GM21737 (cell line): ENCODE measurements around the gene CLEC10A.
"Not testable (repeated sequence)": the region's sequence is repeated elsewhere in the genome, so short reads cannot be mapped to it uniquely, and the experiment has no call there.

Experiments used
- ATAC-seq: cut with Tn5 transposase; IDR thresholded peaks from one replicate; pipeline ENCODE4 v1.9.1; 2021; ENCODE audit warnings: mild to moderate bottlenecking, moderate library complexity; ENCODE audit not compliant: unreplicated experiment

CLEC10A gene

GRCh38 chr17:7078711-7079110 is 1.3 kb downstream of the CLEC10A start:
- no peak for ATAC-seq

GRCh38 chr17:7077911-7078546 is 2.0 kb downstream of the CLEC10A start:
- ATAC-seq, result no peak

- ATAC-seq, result no peak
Observed at GRCh38 chr17:7074931-7075330, 5.1 kb downstream of the CLEC10A start.

GRCh38 chr17:7072406-7072805 is 7.6 kb downstream of the CLEC10A start:
- no peak for ATAC-seq

DNA sequence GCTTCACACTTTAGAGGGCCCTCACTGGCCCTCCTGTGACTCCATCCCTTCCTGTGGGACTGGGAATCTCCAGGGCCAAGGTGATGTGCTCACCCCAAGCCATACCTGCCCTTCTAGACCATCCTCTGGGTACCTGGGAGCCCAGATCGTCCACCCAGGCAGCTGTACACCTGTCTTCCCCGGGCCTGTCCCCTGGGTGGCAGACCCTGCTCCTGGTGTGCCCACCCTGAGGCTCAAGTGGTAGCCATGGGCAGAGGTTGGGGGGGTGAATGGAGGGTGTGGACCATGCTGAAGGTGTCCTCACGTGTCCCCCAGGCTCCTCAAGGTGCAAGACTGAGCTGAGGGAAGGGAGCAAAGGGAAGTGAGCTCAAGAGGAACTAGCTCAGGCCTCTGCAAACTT is 9.3 kb downstream of the CLEC10A start:
- ATAC-seq, result no peak

GRCh38 chr17:7068268-7068667 is 11.8 kb downstream of the CLEC10A start:
- no peak for ATAC-seq

DNA sequence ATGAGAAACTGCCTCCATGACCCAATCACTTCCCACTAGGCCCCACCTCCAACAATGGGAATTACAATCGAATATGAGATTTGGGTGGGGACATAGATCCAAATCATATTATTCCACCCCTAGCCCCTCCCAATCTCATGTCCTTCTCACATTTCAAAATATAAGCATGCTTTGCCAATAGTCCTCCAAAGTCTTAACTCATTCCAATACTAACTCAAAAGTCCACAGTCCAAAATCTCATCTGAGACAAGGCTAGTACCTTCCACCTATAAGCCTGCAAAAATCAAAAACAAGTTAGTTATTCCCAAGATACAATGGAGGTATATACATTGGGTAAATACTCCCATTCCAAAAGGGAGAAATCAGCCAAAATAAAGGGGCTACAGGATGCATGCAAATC is 12.9 kb downstream of the CLEC10A start:
- no peak for ATAC-seq

DNA sequence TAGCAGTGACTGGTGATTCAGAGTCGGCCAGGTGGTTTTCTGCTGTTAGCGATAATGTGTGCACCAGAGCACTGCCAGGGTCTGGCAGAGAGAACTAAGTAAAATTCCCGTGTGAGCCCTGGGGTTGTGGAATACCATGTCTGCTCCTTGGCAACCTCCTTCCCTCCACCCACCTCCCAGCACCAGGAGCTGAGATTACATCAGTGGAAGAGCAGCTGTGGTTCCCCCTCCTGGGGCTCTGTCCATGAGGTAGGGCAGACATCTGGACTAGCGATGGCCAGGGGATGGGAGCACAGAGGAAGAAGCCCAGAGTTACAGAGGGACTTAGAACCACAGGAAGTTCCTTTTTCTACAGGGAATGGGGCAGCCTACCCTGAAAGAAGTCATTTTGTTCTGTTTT is 15.8 kb downstream of the CLEC10A start:
- ATAC-seq, result no peak

- ATAC-seq, result no peak
Observed at GRCh38 chr17:7063518-7064094, 16.4 kb downstream of the CLEC10A start.

GRCh38 chr17:7060165-7060891 is 19.7 kb downstream of the CLEC10A start:
- no peak for ATAC-seq

GRCh38 chr17:7058831-7059447 is 21.1 kb downstream of the CLEC10A start:
- ATAC-seq, result no peak

DNA sequence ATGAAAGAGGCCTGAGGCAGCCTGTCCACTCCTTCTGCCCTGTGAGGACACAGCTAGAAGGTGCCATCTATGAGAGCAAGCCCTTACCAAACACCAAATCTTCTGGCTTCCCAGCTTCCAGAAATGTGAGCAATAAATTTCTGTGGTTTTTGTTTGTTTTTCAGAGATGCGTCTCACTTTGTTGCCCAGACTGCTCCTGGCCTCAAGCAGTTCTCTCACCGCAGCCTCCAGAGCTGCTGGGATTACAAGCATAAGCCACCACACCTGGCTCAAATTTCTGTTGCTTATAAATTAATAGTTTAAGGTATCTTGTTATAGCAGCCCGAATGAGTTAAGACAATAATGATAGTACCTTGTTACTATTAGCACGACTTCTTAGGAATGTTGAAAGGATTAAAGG is 23.7 kb downstream of the CLEC10A start:
- ATAC-seq, result no peak

DNA sequence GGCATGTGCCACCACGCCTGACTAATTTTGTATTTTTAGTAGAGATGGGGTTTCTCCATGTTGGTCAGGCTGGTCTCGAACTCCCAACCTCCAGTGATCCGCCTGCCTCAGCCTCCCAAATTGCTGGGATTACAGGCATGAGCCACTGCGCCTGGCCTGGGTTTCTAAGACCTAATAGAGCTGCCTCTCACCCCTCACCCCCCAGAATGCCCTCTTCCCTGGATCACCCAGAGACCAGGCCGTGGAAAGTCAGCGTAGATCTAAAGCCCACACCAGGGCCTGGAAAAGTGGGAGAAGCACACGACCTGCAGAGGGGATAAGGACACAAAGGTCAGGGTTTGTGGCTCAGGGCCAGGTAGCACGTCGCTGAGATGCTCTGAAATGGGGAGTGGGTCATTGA is 29.5 kb downstream of the CLEC10A start:
- not testable (repeated sequence) for ATAC-seq

DNA sequence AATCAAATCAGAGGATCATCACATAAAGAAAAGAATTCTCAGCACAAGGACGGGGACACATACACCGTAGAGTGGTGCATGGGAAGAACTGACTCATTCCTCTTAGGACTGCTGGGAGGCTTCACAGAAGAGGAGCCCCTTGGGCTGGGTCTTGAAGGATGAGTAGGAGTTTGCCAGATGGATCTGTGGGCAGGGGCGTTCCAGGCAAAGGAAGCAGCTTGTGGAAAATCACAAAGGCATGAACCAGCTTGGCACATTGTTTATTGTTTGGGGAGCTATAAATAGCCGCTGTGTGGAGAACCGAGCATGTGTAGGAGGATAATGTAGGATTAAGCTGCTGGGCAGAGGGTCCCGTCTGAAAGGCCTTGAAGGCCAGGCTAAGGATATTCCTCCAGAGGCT is 31.1 kb downstream of the CLEC10A start:
- ATAC-seq, result no peak

DNA sequence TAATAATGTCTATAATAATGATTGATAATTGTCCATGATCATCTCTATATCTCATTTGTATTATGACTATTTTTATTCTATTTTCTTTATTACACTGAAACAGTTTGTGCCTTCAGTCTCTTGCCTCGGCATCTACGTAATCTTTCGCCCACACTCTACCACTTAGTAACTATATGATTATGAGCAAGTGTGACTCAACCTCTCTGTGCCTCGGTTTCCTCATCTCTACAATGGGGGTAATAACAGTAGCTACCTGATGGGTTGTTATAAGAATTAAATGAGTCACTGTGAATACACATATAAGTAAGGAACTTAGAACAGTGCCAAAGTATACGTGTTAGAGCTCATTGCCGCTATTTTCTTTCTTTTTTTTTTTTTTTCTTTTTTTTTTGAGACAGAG is 32.5 kb downstream of the CLEC10A start:
- ATAC-seq, result no peak

GRCh38 chr17:7046725-7047397 is 33.2 kb downstream of the CLEC10A start:
- ATAC-seq, result not testable (repeated sequence)

- ATAC-seq, result no peak
Observed at GRCh38 chr17:7046127-7046724, 33.8 kb downstream of the CLEC10A start.

GRCh38 chr17:7045492-7046126 is 34.4 kb downstream of the CLEC10A start:
- no peak for ATAC-seq

- ATAC-seq, result no peak
Observed at GRCh38 chr17:7043497-7044198, 36.4 kb downstream of the CLEC10A start, which contains the start of gene SLC16A11. Gene SLC16A11, minus strand, starts transcription at chr17:7044092. Its CDS starts 579 bp downstream, at chr17:7043513.

GRCh38 chr17:7043182-7043496 is 36.9 kb downstream of the CLEC10A start:
- no peak for ATAC-seq
